Measurements from ENCODE around the gene GJD4.

The GJD4 gene

GRCh38 chr10:35644050-35644950 is 39.2 kb downstream of the GJD4 start:
- WGBS (ENCODE audit: insufficient coverage): 15% methylated on average over 7 of the region's 13 CpGs
- peak overlapping the region in 5 of 7 experiments; percentile 56 to 82 (median 74) for H3K4me3 ChIP-seq (ENCODE audit: control insufficient read depth in 1 of 7, extremely low read depth in 1 of 7, insufficient read depth in 4 of 7, low read depth in 2 of 7, low read length in 6 of 7)

GRCh38 chr10:35650894-35651293 is 45.8 kb downstream of the GJD4 start:
- DNase-seq: no peak
- Histone ChIP-seq H3K4me1 (ENCODE audit: control extremely low read depth in 1 of 4, control insufficient read depth in 4 of 4, insufficient read depth in 4 of 4, low read length in 3 of 4) (no peaks in the 10 kb centered on the region), H3K4me3 (ENCODE audit: control insufficient read depth in 1 of 7, extremely low read depth in 1 of 7, insufficient read depth in 4 of 7, low read depth in 2 of 7, low read length in 6 of 7) (no peak overlapping the region), H3K9me3 (ENCODE audit: control extremely low read depth in 1 of 5, control insufficient read depth in 4 of 5, insufficient read depth in 2 of 5, low read depth in 1 of 5, low read length in 4 of 5) (peaks cover 0 to 3% (median 2%) of the 10 kb centered on the region in 5 experiments), H3K27ac (ENCODE audit: insufficient read depth in 1 of 2, low read depth in 1 of 2, low read length in 2 of 2, poor library complexity in 1 of 2, severe bottlenecking in 2 of 2) (no peak overlapping the region), H3K36me3 (ENCODE audit: control insufficient read depth in 4 of 4, insufficient read depth in 4 of 4, low read length in 3 of 4) (no peaks in the 10 kb centered on the region), H3K27me3 (replicated peaks in 2 of 5; ENCODE audit: control insufficient read depth in 4 of 5, insufficient read depth in 5 of 5, low read length in 4 of 5) (peaks cover 0 to 30% (median 10%) of the 10 kb centered on the region in 5 experiments)
- ChIA-PET POLR2A (no interaction called here), CTCF (interaction anchor here (1.0 kb wide), 1 partner anchor 14 kb away, joined by 3 read pairs; no protein-coding TSS in a partner anchor)
- WGBS (ENCODE audit: insufficient coverage): 77% methylated on average over 3 of the region's 3 CpGs

More at GRCh38 chr10:35644050-35644950, 39.2 kb downstream of the GJD4 start:
- Histone ChIP-seq H3K27ac (ENCODE audit: insufficient read depth in 1 of 2, low read depth in 1 of 2, low read length in 2 of 2, poor library complexity in 1 of 2, severe bottlenecking in 2 of 2) (no peak overlapping the region), H3K27me3 (replicated peaks in 2 of 5; ENCODE audit: control insufficient read depth in 4 of 5, insufficient read depth in 5 of 5, low read length in 4 of 5) (peaks cover 0 to 64% (median 22%) of the 10 kb centered on the region in 5 experiments), H3K4me1 (ENCODE audit: control extremely low read depth in 1 of 4, control insufficient read depth in 4 of 4, insufficient read depth in 4 of 4, low read length in 3 of 4) (peaks cover 3 to 44% (median 42%) of the 10 kb centered on the region in 4 experiments), H3K9me3 (ENCODE audit: control extremely low read depth in 1 of 5, control insufficient read depth in 4 of 5, insufficient read depth in 2 of 5, low read depth in 1 of 5, low read length in 4 of 5) (peaks cover 0 to 3% (median 3%) of the 10 kb centered on the region in 5 experiments), H3K36me3 (ENCODE audit: control insufficient read depth in 4 of 4, insufficient read depth in 4 of 4, low read length in 3 of 4) (no peaks in the 10 kb centered on the region)
- peak in 2 of 3 donors; percentile 33 to 40 for DNase-seq
- ChIA-PET CTCF (interaction anchor here (1.0 to 1.2 kb wide), 2 partner anchors 9 to 523 kb away, joined by 3 to 5 read pairs; no protein-coding TSS in a partner anchor), POLR2A (no interaction called here)

- Histone ChIP-seq H3K27me3 (replicated peaks in 2 of 5; ENCODE audit: control insufficient read depth in 4 of 5, insufficient read depth in 5 of 5, low read length in 4 of 5) (peaks cover 0 to 24% (median 8%) of the 10 kb centered on the region in 5 experiments), H3K9me3 (ENCODE audit: control extremely low read depth in 1 of 5, control insufficient read depth in 4 of 5, insufficient read depth in 2 of 5, low read depth in 1 of 5, low read length in 4 of 5) (no peaks in the 10 kb centered on the region), H3K4me1 (ENCODE audit: control extremely low read depth in 1 of 4, control insufficient read depth in 4 of 4, insufficient read depth in 4 of 4, low read length in 3 of 4) (no peaks in the 10 kb centered on the region), H3K4me3 (ENCODE audit: control insufficient read depth in 1 of 7, extremely low read depth in 1 of 7, insufficient read depth in 4 of 7, low read depth in 2 of 7, low read length in 6 of 7) (no peak overlapping the region), H3K27ac (ENCODE audit: insufficient read depth in 1 of 2, low read depth in 1 of 2, low read length in 2 of 2, poor library complexity in 1 of 2, severe bottlenecking in 2 of 2) (no peak overlapping the region), H3K36me3 (ENCODE audit: control insufficient read depth in 4 of 4, insufficient read depth in 4 of 4, low read length in 3 of 4) (no peaks in the 10 kb centered on the region)
- ChIA-PET POLR2A (no interaction called here), CTCF (interaction anchor here (1.1 kb wide), 1 partner anchor 16 kb away, joined by 3 read pairs; no protein-coding TSS in a partner anchor)
- DNase-seq: no peak
- 100% methylated on average over 1 of the region's 2 CpGs for WGBS (ENCODE audit: insufficient coverage)
Observed at GRCh38 chr10:35652824-35653223, 47.7 kb downstream of the GJD4 start.

- WGBS (ENCODE audit: insufficient coverage): 97% methylated on average over 5 of the region's 5 CpGs
- CTCF ChIA-PET: no interaction called here
- Histone ChIP-seq H3K27me3 (replicated peaks in 2 of 5; ENCODE audit: control insufficient read depth in 4 of 5, insufficient read depth in 5 of 5, low read length in 4 of 5) (peaks cover 0 to 6% (median 4%) of the 10 kb centered on the region in 5 experiments), H3K4me3 (ENCODE audit: control insufficient read depth in 1 of 7, extremely low read depth in 1 of 7, insufficient read depth in 4 of 7, low read depth in 2 of 7, low read length in 6 of 7) (no peak overlapping the region), H3K36me3 (ENCODE audit: control insufficient read depth in 4 of 4, insufficient read depth in 4 of 4, low read length in 3 of 4) (no peaks in the 10 kb centered on the region), H3K4me1 (ENCODE audit: control extremely low read depth in 1 of 4, control insufficient read depth in 4 of 4, insufficient read depth in 4 of 4, low read length in 3 of 4) (no peaks in the 10 kb centered on the region), H3K9me3 (ENCODE audit: control extremely low read depth in 1 of 5, control insufficient read depth in 4 of 5, insufficient read depth in 2 of 5, low read depth in 1 of 5, low read length in 4 of 5) (peaks cover 0 to 7% (median 0%) of the 10 kb centered on the region in 5 experiments), H3K27ac (ENCODE audit: insufficient read depth in 1 of 2, low read depth in 1 of 2, low read length in 2 of 2, poor library complexity in 1 of 2, severe bottlenecking in 2 of 2) (no peak overlapping the region)
- POLR2A ChIA-PET: no interaction called here
- DNase-seq: no peak
Observed at GRCh38 chr10:35657621-35658020, 52.5 kb downstream of the GJD4 start.
